Gastrocnemius medialis (tissue), 4 donors: ENCODE measurements around the gene SFT2D3. TPM values are rescaled to one million over a fixed set of nuclear protein-coding genes. Genes with fewer than 3 reads are reported as not detected.

Source experiments
- ATAC-seq, 2 donors: fragments of 150-250 bp; one replicate each; pipeline ENCODE4 v1.9.1; 2016
- DNase-seq, 2 donors: peaks; one replicate each; pipeline ENCODE4 v3.0.0-alpha.2; 2019
- H3K27ac ChIP-seq, 4 donors: fragments of 200-600 bp; sonication (generic); 1 replicate in 1 of 4; 2 replicates in 3 of 4; pipeline ENCODE4 v1.5.1; 2016 to 2018; ENCODE audit warnings: mild to moderate bottlenecking in 2 of 4, moderate library complexity in 1 of 4
- H3K27me3 ChIP-seq, 3 donors: fragments of 200-600 bp; sonication (generic) in 2 of 3; 1 replicate in 1 of 3; 2 replicates in 2 of 3; pipeline versions ENCODE4 v1.5.1 to v1.6.0; 2016 to 2019; ENCODE audit warnings: mild to moderate bottlenecking in 1 of 3, moderate library complexity in 1 of 3
- H3K36me3 ChIP-seq, 2 donors: fragments of 200-600 bp; sonication (generic) in 1 of 2; one replicate each; pipeline ENCODE4 v1.5.1; 2017 to 2018
- H3K4me1 ChIP-seq, 2 donors: fragments of 200-600 bp; sonication (generic) in 1 of 2; one replicate each; pipeline ENCODE4 v1.5.1; 2016 to 2017; ENCODE audit warnings: mild to moderate bottlenecking in 2 of 2
- H3K4me3 ChIP-seq, 4 donors: fragments of 200-600 bp; sonication (generic) in 3 of 4; 1 replicate in 1 of 4; 2 replicates in 3 of 4; pipeline ENCODE4 v1.5.1; 2016 to 2019; ENCODE audit warnings: mild to moderate bottlenecking in 2 of 4
- H3K9me3 ChIP-seq, 3 donors: fragments of 200-600 bp; sonication (generic) in 2 of 3; 1 replicate in 1 of 3; 2 replicates in 2 of 3; pipeline ENCODE4 v1.5.1; 2016 to 2019
- POLR2A ChIP-seq, 2 donors: fragments of 450-650 bp; IDR thresholded peaks; one replicate each; pipeline ENCODE4 v1.6.1; 2017; ENCODE audit warnings: antibody characterized with exemption in 2 of 2, mild to moderate bottlenecking in 2 of 2, moderate library complexity in 2 of 2
- in situ Hi-C, 4 donors: fragments of 200-750 bp; cut with MboI; loops; one replicate each; pipeline versions ENCODE4 v1.15.0 to v1.8.0; 2017; ENCODE audit warnings: low sequenced_read_pairs in 4 of 4
- intact Hi-C: fragments of 100-400 bp; cut with DNase I; formaldehyde crosslinking; loops from one replicate; pipeline ENCODE4 v1.15.1; 2023; ENCODE audit warnings: low total_unique reads
- total RNA-seq, 4 donors: library from RNA; depleted of rRNA; stranded (reverse); fragments of >200 nt; gene quantifications; one replicate each; pipeline versions ENCODE4 v1.1.0 to v1.2.3, GENCODE V29; 2016
- TF ChIP-seq, protein P1 (sequence below), 5 experiments: fragments of 450-650 bp in 3 of 5; fragments of 200-600 bp in 2 of 5; sonication (generic) in 2 of 5; IDR thresholded peaks in 4 of 5; conservative IDR thresholded peaks in 1 of 5; 1 replicate in 4 of 5; 2 replicates in 1 of 5; pipeline ENCODE4 v1.5.1; 2016 to 2019; ENCODE audit warnings: antibody characterized with exemption in 5 of 5, mild to moderate bottlenecking in 3 of 5, moderate library complexity in 3 of 5

The SFT2D3 gene
- total RNA-seq, 4 donors from 2014 or later = 3.0 to 5.5 (median 3.5) TPM

DNA sequence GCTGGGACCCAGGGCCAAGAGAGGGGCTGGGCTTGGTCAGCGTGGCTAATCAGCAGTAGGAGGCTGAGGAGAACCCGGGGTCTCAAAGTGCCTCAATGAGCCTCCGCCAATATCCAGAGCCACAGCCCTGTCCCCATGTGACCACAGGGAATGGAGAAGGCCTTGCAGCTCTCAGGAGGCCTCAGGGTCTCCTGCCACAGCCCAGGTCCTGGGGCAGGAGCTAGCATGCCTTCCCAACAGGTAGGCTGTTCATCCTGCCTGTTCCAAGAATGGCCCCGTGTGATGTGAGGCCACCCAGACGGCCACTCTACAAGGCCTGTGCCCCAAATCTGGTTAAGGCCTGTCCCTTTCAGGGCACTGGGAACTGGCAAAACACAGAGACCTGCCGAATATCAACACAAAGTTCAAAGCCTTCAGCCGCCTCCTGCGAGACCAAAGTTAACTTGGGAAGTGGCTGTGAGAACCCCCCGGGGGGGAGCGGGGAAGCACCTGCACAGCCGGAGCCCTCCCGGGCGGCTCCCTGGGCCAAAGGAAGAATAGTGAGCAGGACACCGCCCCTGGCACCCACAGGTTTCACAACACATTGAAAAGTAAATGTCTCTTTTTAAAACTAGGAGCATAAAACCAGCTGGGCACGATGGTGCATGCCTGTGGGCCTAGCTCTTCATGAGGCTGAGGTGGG, 21.5 kb upstream of the SFT2D3 start:
- in situ Hi-C loops (no loop called here), intact Hi-C loops (no loop called here)
- peak overlapping the region in 2 of 4 donors; percentile 39 to 51 for H3K4me3 ChIP-seq
- peaks cover 11 to 17% of the 10 kb centered on the region in 2 donors for H3K4me1 ChIP-seq
- ATAC-seq (no peak), DNase-seq (no peak)
- no peaks in the 10 kb centered on the region for H3K36me3 ChIP-seq
- H3K27me3 ChIP-seq = peaks cover 0 to 6% (median 5%) of the 10 kb centered on the region in 3 donors
- H3K9me3 ChIP-seq = no peaks in the 10 kb centered on the region
- TF ChIP-seq, protein P1, sequence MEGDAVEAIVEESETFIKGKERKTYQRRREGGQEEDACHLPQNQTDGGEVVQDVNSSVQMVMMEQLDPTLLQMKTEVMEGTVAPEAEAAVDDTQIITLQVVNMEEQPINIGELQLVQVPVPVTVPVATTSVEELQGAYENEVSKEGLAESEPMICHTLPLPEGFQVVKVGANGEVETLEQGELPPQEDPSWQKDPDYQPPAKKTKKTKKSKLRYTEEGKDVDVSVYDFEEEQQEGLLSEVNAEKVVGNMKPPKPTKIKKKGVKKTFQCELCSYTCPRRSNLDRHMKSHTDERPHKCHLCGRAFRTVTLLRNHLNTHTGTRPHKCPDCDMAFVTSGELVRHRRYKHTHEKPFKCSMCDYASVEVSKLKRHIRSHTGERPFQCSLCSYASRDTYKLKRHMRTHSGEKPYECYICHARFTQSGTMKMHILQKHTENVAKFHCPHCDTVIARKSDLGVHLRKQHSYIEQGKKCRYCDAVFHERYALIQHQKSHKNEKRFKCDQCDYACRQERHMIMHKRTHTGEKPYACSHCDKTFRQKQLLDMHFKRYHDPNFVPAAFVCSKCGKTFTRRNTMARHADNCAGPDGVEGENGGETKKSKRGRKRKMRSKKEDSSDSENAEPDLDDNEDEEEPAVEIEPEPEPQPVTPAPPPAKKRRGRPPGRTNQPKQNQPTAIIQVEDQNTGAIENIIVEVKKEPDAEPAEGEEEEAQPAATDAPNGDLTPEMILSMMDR (IDR thresholded peaks at IDR 0.05 in 4 of 5, conservative IDR thresholded peaks at IDR 0.05 in 1 of 5) = no peak
- no peak for TF ChIP-seq POLR2A (IDR thresholded peaks at IDR 0.05)
- H3K27ac ChIP-seq = peak overlapping the region in 1 of 4 donors; percentile 11

DNA sequence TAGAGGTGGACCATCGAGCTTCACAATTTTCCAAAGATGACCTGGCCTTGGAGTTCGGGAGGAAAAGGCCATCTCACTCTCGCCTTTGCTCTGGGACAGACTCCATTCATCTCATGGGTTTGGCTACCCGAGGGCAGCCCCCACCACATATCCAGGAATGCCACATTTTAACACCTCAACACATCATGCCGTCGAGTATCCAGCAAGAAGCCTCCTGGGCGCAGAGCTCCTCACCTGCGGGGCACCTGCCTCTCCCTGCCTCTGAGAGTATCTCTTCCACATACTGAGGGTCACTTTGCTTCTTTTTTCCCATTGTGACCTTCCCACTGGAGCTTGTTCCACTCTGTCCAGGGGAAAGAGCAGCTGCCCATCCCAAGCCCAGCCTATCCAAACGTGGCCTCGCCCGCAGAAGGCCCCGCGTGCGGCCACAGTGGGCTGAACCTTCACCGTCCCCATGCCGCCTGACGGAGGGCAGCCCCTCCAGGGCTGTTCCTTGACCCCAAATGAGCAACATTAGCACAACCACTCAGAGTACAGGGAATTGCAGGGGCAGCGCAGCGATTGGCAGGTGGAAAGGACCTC, 20.5 kb upstream of the SFT2D3 start:
- intact Hi-C loops = no loop called here
- Histone ChIP-seq H3K27ac (peak overlapping the region in 3 of 4 donors; percentile 33 to 60 (median 48)), H3K4me3 (peak overlapping the region; percentile 39 to 52 (median 50)), H3K36me3 (no peaks in the 10 kb centered on the region), H3K9me3 (no peaks in the 10 kb centered on the region), H3K4me1 (peaks cover 11 to 12% of the 10 kb centered on the region in 2 donors), H3K27me3 (peaks cover 0 to under 1% (median 0%) of the 10 kb centered on the region in 3 donors)
- TF ChIP-seq, protein P1 (IDR thresholded peaks at IDR 0.05 in 4 of 5, conservative IDR thresholded peaks at IDR 0.05 in 1 of 5) = no peak
- TF ChIP-seq POLR2A (IDR thresholded peaks at IDR 0.05) = no peak
- DNase-seq (no peak), ATAC-seq (peak in 1 of 2 donors; percentile 5)
- in situ Hi-C loops = no loop called here

DNA sequence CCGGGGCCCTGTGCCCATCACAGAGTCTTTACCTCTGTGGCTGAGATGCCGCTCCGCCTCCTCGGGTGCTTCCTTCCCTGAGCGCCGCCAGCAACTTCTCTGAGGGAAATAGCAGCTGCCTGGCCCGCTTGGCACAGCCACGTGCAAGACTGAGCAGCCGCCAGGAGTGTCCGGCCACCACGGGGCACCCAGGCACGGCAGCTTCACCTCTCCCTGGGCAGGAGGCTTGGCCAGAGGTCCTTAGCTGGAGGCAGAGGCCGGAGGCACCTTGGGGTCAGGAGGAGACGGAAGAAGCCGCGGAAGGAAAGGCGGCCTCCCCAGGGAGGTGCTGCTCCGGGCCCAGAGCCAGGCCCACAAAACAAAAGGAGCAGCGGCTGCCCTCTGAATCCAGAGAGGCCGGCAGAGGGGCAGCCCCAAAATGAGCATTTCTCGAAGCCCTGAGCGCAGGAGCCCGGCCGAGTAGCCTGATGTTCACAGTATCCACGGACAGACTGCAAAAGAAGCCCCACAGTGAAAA, 20.0 kb upstream of the SFT2D3 start:
- DNase-seq (peak; percentile 50 to 65), ATAC-seq (peak; percentile 67 to 75)
- Histone ChIP-seq H3K9me3 (no peaks in the 10 kb centered on the region), H3K27me3 (no peaks in the 10 kb centered on the region), H3K27ac (peak overlapping the region; percentile 32 to 60 (median 40)), H3K36me3 (no peaks in the 10 kb centered on the region), H3K4me3 (peak overlapping the region; percentile 39 to 52 (median 50)), H3K4me1 (peaks cover 9 to 11% of the 10 kb centered on the region in 2 donors)
- no peak for TF ChIP-seq POLR2A (IDR thresholded peaks at IDR 0.05)
- TF ChIP-seq, protein P1 (IDR thresholded peaks at IDR 0.05 in 4 of 5, conservative IDR thresholded peaks at IDR 0.05 in 1 of 5) = no peak
- in situ Hi-C loops = no loop called here
- intact Hi-C loops = no loop called here

DNA sequence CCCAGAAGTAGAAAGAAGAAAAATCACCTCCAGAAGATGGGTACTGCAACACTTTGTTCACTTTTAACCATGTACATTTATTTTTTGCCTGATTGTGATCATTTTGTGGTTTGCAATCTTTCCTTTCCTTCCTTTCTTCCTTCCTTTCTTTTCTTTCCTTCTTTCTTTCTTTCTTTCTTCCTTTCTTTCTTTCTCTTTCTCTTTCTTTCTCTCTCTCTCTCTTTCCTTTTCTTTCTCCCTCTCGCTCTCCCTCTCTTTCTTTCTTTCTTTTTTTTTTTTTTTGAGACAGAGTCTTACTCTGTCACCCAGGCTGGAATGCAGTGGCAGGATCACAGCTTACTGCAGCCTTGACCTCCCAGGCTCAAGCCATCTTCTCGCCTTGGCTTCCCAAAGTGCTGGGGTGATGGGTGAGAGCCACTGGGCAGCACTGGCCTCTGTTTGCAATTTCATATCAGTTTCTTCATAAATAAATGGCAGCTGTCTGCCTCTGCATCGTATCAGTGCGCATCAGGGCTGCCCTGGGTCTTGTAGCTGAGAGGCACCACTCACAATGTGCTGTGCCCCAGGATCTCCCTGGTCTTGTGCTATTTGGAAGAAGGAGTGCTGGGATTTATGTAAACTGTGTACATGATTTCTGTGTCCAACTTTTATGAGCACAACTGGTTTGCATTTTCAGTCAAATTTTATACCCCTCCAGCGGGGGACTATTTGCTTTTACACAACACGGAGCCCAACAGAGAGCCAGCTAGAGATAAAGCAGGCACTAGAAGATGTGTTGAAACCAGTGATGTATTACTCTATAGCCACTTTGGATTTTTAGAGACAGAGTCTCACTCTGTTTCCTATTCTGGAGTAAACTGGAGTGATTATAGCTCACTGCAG, 19.1 kb upstream of the SFT2D3 start:
- Histone ChIP-seq H3K9me3 (no peaks in the 10 kb centered on the region), H3K27me3 (no peaks in the 10 kb centered on the region), H3K4me3 (no peak overlapping the region), H3K4me1 (peaks cover 9 to 11% of the 10 kb centered on the region in 2 donors), H3K27ac (no peak overlapping the region), H3K36me3 (no peaks in the 10 kb centered on the region)
- in situ Hi-C loops = no loop called here
- TF ChIP-seq POLR2A (IDR thresholded peaks at IDR 0.05) = no peak
- TF ChIP-seq, protein P1 (IDR thresholded peaks at IDR 0.05 in 4 of 5, conservative IDR thresholded peaks at IDR 0.05 in 1 of 5) = no peak
- intact Hi-C loops = no loop called here
- no peak for ATAC-seq
- no peak for DNase-seq
